GM04503 (cell line): ENCODE measurements around the gene RDH5.

Source experiments
- DNase-seq: peaks from one replicate; pipeline ENCODE4 v3.0.0-alpha.2; 2012; ENCODE audit warnings: low read depth

The RDH5 gene, protein sequence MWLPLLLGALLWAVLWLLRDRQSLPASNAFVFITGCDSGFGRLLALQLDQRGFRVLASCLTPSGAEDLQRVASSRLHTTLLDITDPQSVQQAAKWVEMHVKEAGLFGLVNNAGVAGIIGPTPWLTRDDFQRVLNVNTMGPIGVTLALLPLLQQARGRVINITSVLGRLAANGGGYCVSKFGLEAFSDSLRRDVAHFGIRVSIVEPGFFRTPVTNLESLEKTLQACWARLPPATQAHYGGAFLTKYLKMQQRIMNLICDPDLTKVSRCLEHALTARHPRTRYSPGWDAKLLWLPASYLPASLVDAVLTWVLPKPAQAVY

GRCh38 chr12:55720071-55720564 lies at the start of gene RDH5:
RDH5 (plus strand) TSS chr12:55720393; CDS start chr12:55721185, 792 bp downstream.
- no peak for DNase-seq

- no peak for DNase-seq
These were observed 48.4 kb upstream of the RDH5 start for GRCh38 chr12:55671746-55672145.

DNA sequence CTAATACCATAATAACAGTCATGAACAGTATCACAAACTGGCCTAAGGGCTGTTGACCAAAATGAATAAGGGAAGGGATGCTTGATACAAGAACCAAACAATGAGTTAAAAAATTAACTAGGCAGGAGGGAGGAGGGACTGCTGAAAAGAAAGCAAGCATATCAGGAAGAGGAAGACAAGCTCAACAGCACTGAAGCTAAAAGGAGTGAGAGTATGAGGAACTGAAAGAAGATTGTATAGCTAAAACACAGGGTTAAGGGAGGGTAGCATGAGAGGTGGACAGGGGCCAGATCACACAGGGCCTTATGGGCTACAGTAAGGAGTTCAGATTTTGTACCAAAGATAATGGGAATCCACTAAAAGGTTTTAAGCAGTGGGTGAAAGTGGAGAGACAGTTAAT lies 46.6 kb upstream of the RDH5 start:
- no peak for DNase-seq

DNA sequence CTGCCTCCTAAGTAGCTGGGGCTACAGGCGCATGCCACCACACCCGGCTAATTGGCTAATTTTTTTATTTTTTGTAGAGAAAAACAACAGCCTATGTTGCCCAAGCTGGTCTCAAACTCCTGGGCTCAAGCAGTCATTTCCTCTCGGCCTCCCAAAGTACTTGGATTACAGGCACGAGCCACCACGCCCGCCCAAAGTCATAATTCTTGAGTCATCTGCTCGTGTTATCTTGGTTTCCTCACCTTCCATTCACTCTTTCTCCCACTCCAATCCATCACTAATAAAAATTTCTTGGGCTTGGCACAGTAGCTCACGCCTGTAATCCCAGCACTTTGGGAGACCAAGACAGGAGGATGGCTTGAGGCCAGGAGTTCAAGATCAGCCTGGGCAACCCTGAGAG lies 44.5 kb upstream of the RDH5 start:
- no peak for DNase-seq

DNA sequence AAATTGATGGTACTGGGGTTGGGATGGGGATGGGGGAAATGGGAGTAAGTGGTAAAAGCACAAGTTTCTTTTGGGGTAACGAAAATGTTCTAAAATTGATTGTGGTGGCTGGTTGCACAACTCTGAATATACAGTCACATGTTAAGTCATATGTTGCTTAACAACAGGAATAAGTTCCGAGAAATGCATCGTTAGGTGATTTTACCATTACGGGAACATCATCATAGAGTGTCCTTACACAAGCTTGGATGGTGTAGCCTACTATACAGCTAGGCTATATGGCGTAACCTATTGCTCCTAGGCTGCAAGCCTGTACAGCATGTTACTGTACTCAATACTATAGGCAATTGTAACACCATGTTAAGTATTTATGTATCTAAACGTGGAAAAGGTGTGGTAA lies 43.5 kb upstream of the RDH5 start:
- no peak for DNase-seq

DNA sequence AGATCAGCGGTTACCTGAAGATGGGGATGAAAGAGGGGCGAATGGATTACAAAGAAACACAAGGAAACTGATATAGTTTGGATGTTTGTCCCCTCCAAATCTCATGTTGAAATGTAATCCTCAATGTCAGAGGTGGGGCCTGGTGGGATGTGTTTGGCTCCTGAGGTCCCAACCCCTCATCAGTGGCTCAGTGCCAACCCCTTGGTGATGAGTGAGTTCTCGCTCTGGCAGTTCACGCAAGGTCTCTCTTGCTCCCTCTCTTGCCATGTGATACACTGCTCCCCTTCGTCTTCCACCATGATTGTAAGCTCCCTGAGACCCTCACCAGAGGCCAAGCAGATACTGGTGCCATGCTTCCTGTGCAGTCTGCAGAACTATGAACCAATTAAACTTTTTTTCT lies 40.5 kb upstream of the RDH5 start:
- DNase-seq: no peak

DNA sequence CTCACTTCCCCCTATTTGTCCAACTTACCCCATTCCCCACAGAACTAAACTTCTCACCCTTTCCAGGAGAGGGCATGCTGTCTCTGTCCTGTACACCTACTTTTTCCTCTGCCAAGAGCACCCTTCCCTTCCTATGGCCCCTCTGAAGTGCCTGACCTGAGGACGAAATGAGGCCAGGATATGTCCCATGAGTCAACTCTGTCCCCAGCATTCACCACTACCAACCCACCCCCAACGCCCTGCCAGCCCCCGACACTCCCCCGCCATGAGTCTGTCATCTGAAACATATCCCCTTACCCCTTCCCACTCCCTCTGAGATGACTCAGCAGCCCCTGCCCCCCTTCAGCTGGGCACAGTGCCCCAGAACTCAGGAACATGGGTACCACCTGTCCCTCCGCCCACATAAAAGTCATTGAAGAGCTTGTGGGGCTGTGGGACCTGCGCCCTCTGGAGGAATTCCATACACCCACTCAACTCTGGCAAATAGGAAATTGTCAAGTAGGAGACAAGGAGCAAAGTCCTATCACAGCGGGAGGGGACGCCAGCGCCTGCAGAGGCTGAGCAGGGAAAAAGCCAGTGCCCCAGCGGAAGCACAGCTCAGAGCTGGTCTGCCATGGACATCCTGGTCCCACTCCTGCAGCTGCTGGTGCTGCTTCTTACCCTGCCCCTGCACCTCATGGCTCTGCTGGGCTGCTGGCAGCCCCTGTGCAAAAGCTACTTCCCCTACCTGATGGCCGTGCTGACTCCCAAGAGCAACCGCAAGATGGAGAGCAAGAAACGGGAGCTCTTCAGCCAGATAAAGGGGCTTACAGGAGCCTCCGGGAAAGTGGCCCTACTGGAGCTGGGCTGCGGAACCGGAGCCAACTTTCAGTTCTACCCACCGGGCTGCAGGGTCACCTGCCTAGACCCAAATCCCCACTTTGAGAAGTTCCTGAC lies 38.8 kb upstream of the RDH5 start:
- DNase-seq: peak; percentile 16

DNA sequence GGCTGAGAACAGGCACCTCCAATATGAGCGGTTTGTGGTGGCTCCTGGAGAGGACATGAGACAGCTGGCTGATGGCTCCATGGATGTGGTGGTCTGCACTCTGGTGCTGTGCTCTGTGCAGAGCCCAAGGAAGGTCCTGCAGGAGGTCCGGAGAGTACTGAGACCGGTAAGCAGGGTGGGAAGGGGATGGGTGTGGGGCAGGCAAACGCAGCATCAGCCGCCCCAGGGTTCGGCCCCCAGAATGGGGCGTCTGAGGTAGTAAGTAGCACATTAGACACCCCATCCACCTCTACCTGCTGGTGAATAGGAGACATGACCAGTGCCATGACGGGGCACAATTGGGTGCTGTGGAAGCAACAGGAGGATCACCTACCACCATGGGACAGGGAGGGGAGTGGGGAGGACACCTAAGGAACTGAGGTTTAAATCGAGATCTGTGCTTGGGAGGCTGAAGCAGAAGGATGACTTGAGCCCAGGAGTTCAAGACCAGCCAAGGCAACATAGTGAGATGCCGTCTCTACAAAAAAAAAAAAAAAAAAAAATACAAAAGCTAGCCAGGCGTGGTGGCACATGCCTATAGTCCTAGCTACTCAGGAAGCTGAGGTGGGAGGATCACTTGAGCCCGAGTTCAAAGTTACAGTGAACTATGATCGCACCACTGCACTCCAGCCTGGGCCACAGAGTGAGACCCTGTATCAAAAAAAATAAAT lies 38.0 kb upstream of the RDH5 start:
- no peak for DNase-seq

DNA sequence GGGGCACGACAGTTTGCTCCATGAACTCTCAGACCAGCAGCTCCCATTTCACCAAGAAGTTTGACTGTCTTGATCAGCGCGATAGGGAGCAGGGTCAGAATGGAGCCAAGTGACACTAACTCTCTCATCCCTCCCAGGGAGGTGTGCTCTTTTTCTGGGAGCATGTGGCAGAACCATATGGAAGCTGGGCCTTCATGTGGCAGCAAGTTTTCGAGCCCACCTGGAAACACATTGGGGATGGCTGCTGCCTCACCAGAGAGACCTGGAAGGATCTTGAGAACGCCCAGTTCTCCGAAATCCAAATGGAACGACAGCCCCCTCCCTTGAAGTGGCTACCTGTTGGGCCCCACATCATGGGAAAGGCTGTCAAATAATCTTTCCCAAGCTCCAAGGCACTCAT lies 36.5 kb upstream of the RDH5 start:
- DNase-seq: no peak

GRCh38 chr12:55684761-55685370 lies 35.3 kb upstream of the RDH5 start:
- no peak for DNase-seq

DNA sequence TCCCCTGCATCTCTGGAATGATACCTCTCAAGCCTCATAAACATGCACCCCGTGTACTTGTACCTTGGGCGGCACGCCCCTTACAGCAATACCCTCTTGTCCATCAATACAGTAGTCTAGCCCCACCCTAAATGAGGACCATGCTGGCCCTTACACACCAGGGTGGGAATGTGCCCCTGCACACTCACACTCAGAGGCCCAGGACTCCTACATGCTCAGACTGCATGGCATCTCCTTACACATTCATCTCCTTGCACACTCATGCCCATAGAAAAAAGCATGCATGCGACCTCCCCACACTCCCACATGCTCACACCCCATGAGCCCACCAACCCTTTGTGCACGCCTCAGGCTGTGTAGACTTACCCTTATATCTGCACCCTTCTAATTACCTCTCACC lies 34.5 kb upstream of the RDH5 start:
- no peak for DNase-seq

DNA sequence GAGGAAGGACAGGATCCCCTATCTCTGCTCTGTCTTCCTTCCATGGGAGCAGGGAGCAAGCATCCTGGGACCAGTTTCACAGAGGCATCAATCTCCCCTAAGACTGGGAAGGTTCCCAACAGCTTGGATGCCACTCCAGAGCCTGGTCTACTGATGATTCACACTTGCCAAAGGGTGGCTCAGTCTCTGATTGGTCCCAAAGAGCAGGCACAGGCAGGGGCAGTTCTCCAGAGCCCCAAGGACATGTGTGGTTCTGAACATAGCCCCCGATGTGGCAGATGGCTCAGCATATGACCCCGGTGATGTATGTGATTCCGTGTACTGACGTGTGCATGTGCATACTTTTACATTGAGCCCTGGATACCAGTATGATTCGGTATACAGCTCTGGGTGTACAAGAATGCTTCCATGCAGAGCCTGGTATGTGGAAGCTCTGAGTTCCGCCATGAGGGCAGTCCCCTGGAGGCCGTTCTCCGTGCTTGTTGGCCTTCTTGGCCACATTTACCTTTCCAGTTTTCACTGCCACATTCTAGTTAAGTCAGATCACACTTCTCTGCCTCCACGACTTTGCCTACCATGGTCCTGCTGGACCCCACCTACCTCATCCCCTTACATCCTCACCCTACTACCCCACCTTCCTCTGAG lies 33.7 kb upstream of the RDH5 start:
- DNase-seq: no peak

DNA sequence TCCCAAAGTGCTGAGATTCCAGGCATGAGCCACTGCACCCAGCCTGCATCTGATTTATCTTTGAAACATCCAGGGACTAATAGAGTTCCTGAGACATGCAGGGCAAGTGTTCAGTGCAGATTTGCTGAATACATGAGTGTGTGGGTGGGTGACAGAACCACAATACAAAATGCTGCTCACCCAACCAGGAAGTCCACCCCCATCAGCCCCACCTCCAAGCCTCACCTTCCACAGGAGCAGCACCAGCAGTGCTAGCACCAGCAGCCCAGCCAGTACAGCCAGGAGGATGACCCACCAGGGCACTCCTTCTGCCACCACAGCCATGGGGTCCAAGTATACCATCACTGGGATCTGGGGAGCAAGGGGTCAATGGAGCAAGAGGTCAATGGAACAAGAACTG lies 32.4 kb upstream of the RDH5 start:
- no peak for DNase-seq

DNA sequence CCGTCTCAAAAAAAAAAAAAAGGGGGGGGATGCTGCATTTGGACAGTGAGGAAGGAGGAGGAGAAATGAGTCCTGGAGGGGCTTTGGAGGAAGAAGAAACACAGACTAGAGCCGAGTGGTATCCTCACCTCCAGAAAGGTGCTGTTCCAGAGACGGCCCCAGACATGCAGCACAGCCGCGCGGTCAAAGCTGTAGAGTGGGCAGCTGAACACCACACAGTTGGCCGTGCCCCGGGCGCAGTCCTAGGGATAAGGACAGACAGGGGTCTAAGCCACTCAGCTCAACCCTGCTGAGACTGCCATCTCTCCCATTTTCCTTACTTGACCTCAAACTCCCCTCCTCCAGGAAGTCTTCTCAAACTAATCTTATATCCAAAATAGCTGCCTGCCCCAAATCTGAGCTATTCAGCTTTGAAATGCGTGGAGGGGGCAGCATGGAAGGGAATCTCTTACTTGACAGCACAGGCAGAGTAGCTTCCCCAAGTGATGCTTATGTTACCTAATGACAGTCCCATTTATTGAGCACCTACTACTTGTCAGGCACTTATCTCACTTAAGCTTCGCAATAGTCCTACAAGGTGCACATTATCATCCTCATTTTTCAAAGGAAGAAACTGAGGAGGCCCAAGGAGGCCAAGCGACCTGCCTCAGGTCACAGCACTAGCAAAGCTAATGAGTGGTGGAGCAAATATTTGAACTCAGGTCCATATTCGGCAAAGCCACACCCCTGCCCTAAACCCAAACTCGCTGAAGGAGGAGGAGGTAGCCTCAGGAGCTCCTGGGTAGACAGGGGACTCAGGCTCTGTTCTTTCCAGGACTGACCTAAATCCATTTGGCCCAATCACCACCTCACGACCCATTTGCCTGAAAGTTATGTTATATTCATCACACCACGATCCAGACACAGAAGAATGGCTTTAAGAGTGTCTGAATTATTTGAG lies 31.2 kb upstream of the RDH5 start:
- no peak for DNase-seq

DNA sequence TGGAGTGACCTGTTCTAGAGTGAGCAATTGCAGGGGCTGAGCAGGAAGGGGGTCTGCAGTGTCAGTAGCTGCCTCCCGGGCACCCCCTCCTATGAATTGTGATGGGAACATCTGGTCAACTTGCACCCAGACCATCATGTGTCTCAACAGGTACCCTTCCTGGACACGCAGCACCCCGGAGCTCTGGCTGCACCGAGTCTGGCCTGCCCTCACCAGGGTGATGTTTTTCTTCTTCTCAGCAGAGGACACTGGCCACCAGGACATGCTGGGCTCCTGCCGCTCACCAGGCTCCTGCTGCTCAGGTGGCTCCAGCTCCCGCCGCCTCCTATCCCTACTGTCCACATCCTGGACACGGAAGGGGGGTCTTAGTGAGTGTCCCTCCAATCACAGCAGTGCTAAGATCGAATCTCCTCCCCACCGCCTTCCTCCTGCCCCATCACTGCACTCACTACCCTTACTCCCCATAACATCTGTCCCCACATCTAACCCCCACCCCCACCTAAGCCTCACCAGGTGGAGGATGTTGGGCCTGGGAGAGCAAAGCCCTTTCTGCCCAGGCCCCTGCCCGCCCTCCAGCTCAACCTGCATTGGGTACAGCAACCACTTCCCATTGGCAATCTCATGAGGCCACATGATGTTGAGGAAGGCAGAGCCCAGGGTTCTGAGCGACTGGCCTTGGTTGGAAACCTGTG lies 27.4 kb upstream of the RDH5 start:
- DNase-seq: no peak

DNA sequence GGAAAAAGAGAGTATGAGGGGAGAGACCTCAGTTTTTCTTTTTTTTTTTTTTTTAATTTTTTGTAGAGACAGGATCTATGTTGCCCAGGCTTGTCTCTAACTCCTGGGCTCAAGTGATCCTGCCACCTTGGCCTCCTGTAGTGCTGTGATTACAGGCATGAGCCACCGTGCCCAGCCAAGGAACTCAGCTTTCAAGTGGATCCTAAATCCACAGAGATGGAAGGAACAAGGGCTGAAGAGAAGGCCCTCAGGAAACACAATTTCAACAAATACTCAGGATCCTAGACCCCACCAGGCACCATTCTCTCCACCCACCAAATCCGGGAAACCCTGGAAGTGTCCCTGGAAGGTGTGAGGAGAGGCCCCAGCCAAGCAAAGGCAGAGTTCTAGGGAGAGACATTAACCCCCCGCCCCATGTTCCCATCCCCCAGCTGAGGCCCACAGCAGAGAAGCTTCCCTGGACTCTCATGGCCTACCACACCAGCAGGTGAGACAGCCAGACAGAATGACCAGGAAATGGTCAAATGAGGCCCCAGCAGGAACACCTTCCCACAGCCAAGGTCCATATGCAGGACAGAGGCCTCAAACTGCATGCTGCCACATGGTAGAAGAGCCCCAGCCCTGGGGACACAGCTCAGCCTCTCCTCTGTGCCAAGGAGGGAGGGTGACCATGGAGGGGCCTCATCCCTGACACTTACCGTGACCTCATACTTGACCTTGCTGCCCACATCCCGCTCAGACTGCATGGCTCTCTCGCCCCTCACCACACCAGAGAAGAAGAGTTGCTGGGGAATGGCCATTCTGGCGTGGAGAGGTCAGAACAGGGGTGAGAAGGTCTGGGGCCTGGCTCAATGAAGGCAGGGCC lies 26.6 kb upstream of the RDH5 start:
- DNase-seq: no peak

DNA sequence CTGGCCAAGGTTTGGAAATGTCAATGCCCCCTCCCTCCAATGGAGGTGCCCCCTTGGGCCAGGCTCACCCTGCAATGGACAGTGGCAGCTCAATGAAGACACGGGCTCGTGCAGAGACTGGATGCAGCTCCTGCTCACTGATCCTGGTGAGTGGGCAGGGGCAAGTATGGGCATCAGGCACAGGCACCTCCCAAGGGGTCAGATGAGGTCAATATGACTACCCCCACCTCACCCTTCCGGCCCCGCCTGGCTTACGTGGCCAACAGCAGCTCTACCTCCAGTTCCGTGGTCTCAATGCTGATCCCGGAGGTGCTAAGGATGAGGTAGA lies 26.0 kb upstream of the RDH5 start:
- no peak for DNase-seq

DNA sequence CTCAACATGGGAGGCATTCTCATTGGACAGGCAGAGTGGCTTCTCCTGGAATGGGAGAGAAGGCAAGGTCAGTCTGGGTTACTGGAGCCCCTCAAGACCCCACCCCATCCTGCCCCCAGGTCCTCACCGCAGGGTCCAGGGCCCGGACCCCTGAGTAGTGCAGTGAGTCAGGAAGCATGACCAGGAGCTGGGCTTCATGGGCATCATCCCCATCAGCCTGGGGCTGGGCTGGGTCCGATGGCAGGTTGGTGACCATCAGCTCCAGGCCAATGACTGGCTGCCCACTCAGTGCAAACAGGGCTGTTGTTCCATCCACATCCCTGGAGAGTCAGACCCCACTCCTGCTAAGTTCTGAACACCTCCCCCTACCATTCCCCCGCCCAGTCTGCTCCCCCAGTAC lies 25.5 kb upstream of the RDH5 start:
- DNase-seq: no peak

DNA sequence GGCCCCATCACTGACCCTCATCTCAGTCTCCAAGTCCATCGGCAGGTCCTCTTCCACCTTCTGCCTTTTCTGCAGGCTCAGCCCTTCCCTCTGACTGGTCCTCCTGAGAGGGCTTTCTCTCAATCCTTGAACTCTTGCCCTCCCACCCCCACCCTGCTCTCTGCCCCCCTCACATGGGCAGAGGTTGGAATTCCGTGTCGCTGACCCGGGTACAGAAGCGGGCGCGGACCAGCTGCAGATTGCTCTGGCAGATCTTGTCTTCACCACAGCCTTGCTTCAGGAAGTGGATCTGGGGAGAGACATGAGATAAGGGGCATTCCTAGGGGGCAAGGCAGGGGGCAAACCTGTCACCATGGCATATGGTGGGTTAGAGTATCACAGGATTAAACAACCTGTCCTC lies 24.8 kb upstream of the RDH5 start:
- DNase-seq: no peak
